Measurements from ENCODE around the gene PPM1H.

GRCh38 chr12:62631471-62632410 is 303.2 kb downstream of the PPM1H start:
- peak; percentile 8 for TF ChIP-seq CTCF (IDR thresholded peaks at IDR 0.05; ENCODE audit: low read depth, low read length, missing input control)
- no peak for TF ChIP-seq FOXA1 (IDR thresholded peaks at IDR 0.05)
- no peak for TF ChIP-seq JUND (IDR thresholded peaks at IDR 0.05)
- no peak for TF ChIP-seq TAF1 (conservative IDR thresholded peaks at IDR 0.05)
- peak; percentile 54 for TF ChIP-seq YY1 (IDR thresholded peaks at IDR 0.05)
- TF ChIP-seq REST (IDR thresholded peaks at IDR 0.05), result no peak
- no peak for TF ChIP-seq ATF3 (IDR thresholded peaks at IDR 0.05)
- no peak for TF ChIP-seq MAX (IDR thresholded peaks at IDR 0.05)
- TF ChIP-seq GABPA (IDR thresholded peaks at IDR 0.05 in 1 of 2, conservative IDR thresholded peaks at IDR 0.05 in 1 of 2), result no peak
- peak in 1 of 2 donors; percentile 59 for TF ChIP-seq EGR1 (IDR thresholded peaks at IDR 0.05; ENCODE audit: low read depth in 2 of 2)
- TF ChIP-seq RXRA (IDR thresholded peaks at IDR 0.05), result no peak

Measured in liver (tissue), 3 donors.